Body of pancreas (tissue), 4 donors: ENCODE measurements around the gene DMRT3. TPM values are rescaled to one million over a fixed set of nuclear protein-coding genes. Genes with fewer than 3 reads are reported as not detected.

Experiments
- ATAC-seq: fragments of 150-250 bp; one replicate; pipeline ENCODE4 v1.9.1; 2016
- DNase-seq, 4 donors: peaks; one replicate each; pipeline ENCODE4 v3.0.0-alpha.2; 2019
- H3K27ac ChIP-seq, 4 donors: fragments of 200-600 bp; sonication (generic); 1 replicate in 3 of 4; 2 replicates in 1 of 4; pipeline versions ENCODE4 v1.5.1 to v1.6.1; 2016 to 2019; ENCODE audit warnings: mild to moderate bottlenecking in 1 of 4, mixed read lengths in 1 of 4, moderate library complexity in 1 of 4
- H3K27me3 ChIP-seq, 2 donors: fragments of 200-600 bp; sonication (generic); one replicate each; pipeline ENCODE4 v1.6.0; 2016; ENCODE audit warnings: mild to moderate bottlenecking in 1 of 2
- H3K36me3 ChIP-seq, 2 donors: fragments of 200-600 bp; sonication (generic); replicated peaks in 1 of 2; 2 replicates each; pipeline ENCODE4 v1.5.1; 2016; ENCODE audit warnings: low read depth in 2 of 2; ENCODE audit not compliant: insufficient read depth in 1 of 2
- H3K4me1 ChIP-seq: fragments of 200-600 bp; sonication (generic); one replicate; pipeline ENCODE4 v1.6.0; 2016
- H3K4me3 ChIP-seq, 2 donors: fragments of 200-600 bp; sonication (generic); 1 replicate in 1 of 2; 2 replicates in 1 of 2; pipeline ENCODE4 v1.5.1; 2016 to 2019
- H3K9me3 ChIP-seq, 3 donors: fragments of 200-600 bp; sonication (generic); 1 replicate in 2 of 3; 2 replicates in 1 of 3; pipeline ENCODE4 v1.5.1; 2016
- CTCF ChIP-seq, 7 experiments: fragments of 450-650 bp in 4 of 7; fragments of 200-600 bp in 3 of 7; sonication (generic) in 3 of 7; IDR thresholded peaks; one replicate each; pipeline ENCODE4 v1.5.1; 2016 to 2019; ENCODE audit warnings: antibody characterized with exemption in 7 of 7
- POLR2A ChIP-seq, 3 donors: fragments of 450-650 bp; IDR thresholded peaks; one replicate each; pipeline ENCODE4 v1.6.1; 2016; ENCODE audit warnings: antibody characterized with exemption in 3 of 3, mild to moderate bottlenecking in 2 of 3
- WGBS, 2 donors: methylation state at CpG; one replicate each; pipeline ENCODE4 v1.1.5; 2017; 5-methylcytosine and 5-hydroxymethylcytosine counted together
- intact Hi-C: fragments of 100-400 bp; cut with DNase I; formaldehyde crosslinking; loops from one replicate; pipeline ENCODE4 v1.15.1; 2023
- total RNA-seq, 2 donors: library from RNA; depleted of rRNA; stranded (reverse); fragments of >200 nt; gene quantifications; one replicate each; pipeline ENCODE4 v1.1.0, GENCODE V29; 2016

DMRT3 gene
- total RNA-seq, 2 donors from 2014 or later: not detected

DNA sequence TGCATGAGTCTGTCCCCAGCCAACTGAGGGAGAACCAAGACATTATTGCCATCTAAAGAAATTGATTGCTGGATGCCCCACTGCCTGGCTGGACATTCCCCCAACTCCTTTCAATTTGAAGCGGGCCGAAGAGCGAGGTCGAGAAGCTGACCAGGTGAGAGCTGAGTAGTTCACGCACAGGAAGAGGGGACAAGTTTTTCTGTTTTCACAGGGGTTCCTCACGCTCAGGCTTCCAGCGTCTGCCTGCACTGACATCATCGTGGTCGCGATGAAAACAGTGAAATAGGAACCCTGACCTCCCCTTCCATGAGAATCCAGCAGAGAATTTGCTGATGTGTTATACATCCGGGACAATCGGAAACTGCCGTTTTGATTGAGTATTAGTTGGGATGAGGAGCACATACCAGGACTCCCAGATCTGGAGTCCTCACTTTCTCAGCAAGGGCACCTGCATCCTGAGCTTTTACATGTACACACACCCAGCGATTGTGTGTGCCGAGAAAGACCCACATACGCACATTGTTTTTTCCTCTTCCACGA is 3.1 kb upstream of the DMRT3 start:
- Histone ChIP-seq H3K4me1 (peaks cover 39% of the 10 kb centered on the region), H3K36me3 (no peaks in the 10 kb centered on the region), H3K4me3 (no peak overlapping the region), H3K9me3 (no peaks in the 10 kb centered on the region), H3K27me3 (peaks cover 0 to 50% of the 10 kb centered on the region in 2 donors), H3K27ac (no peak overlapping the region)
- ATAC-seq: no peak
- WGBS, 2 donors: 19 to 30% methylated on average over 15 to 17 of the region's 17 CpGs
- TF ChIP-seq POLR2A (IDR thresholded peaks at IDR 0.05): no peak
- TF ChIP-seq CTCF (IDR thresholded peaks at IDR 0.05): no peak
- no peak for DNase-seq
- intact Hi-C loops: no loop called here

DNA sequence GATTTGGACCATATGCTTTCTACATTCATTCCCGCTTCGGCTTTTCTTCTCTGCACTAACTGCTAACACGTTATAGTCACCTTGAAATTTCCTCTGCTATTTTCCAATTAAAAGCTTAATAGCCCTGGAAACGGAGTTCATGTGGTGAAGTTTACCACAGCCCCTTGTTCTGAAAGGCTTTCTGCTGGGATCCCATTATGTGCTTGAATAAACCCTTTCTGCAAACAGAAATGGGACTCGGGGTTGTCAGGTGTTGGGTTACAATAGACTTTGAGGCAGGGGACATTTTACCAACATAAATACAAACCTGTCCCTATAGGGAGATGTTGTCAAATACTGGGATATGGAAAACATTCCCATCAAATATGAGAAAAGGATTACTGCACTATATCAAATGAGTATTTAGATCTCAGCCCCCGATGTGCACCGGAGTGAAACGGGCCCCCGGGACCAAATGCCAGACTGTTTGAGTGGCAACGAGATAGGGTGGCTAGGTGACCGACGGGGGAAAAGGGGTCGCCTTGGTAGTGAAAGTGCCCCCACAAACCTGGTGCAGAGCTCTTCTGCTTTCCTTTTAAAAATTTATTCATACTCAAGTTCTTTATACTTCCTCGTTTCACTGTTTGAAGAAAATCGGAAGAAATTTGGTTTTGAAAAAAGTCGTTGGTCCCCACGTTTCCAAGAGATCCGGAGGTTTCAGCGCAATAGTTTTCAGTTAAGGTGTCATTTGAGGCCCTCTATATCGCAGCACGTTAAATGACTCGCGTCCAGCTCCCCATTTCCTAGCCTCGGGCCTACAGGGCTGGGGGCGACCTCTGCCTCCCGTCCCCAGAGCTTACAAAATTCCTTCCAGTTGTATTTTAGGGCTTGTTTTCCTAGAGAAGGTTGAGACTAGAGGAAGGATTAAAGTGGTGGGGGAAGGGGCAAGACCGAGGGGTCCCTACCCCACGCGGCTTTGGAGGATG is 2.1 kb upstream of the DMRT3 start:
- ATAC-seq (no peak), DNase-seq (no peak)
- TF ChIP-seq POLR2A (IDR thresholded peaks at IDR 0.05): no peak
- TF ChIP-seq CTCF (IDR thresholded peaks at IDR 0.05): no peak
- Histone ChIP-seq H3K9me3 (no peaks in the 10 kb centered on the region), H3K4me3 (no peak overlapping the region), H3K27ac (no peak overlapping the region), H3K36me3 (no peaks in the 10 kb centered on the region), H3K4me1 (peaks cover 39% of the 10 kb centered on the region), H3K27me3 (peaks cover 0 to 42% of the 10 kb centered on the region in 2 donors)
- 10 to 17% methylated on average over 29 of the region's 29 CpGs for WGBS, 2 donors
- intact Hi-C loops: no loop called here

- 11 to 17% methylated on average over 19 to 24 of the region's 24 CpGs for WGBS, 2 donors
- Histone ChIP-seq H3K36me3 (no peaks in the 10 kb centered on the region), H3K27me3 (peaks cover 0 to 34% of the 10 kb centered on the region in 2 donors), H3K27ac (no peak overlapping the region), H3K9me3 (no peaks in the 10 kb centered on the region), H3K4me1 (peaks cover 35% of the 10 kb centered on the region), H3K4me3 (no peak overlapping the region)
- no peak for TF ChIP-seq CTCF (IDR thresholded peaks at IDR 0.05)
- no peak for TF ChIP-seq POLR2A (IDR thresholded peaks at IDR 0.05)
- DNase-seq (no peak), ATAC-seq (no peak)
- intact Hi-C loops: no loop called here
These were observed 1.3 kb upstream of the DMRT3 start for GRCh38 chr9:974996-975739.

DNA sequence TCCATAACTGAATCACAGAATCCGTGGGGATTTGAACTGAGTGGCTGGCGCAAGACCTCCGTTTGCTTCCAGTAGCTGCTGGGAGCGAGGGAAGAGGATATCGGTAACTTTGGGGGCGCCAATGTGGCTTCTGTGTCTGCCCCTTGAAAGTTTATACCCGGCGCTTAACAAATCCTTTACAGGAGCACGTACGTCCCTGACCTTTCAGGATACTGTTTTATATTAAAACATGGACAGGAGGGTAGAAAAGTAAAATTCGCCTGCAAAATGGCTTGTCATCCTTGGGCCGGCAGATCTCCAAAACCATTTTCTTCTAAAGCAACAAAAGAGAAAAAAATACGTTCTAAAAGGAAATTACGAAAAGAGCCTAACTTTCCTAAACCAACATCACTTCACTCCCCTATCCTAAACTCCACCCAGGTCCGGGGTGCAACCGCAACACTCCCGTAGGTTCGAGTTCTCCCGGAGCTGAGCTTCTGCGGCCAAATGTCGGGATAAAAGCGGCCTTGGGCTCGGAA is 656 bp upstream of the DMRT3 start:
- Histone ChIP-seq H3K9me3 (no peaks in the 10 kb centered on the region), H3K36me3 (no peaks in the 10 kb centered on the region), H3K27me3 (peaks cover 0 to 27% of the 10 kb centered on the region in 2 donors), H3K4me3 (no peak overlapping the region), H3K4me1 (peaks cover 31% of the 10 kb centered on the region), H3K27ac (no peak overlapping the region)
- DNase-seq (no peak), ATAC-seq (no peak)
- intact Hi-C loops: no loop called here
- 8 to 9% methylated on average over 18 to 23 of the region's 23 CpGs for WGBS, 2 donors
- TF ChIP-seq CTCF (IDR thresholded peaks at IDR 0.05) (no peak), POLR2A (IDR thresholded peaks at IDR 0.05) (no peak)
